SK-N-SH (cell line): ENCODE results near the gene SLC6A16. TPM values are rescaled to one million over a fixed set of nuclear protein-coding genes. Genes with fewer than 3 reads are reported as not detected.

Source experiments
- CTCF ChIA-PET: fragments of 300-600, 350-600 bp; formaldehyde crosslinking; extraction: SDS; loops from one replicate; lab custom pipeline; 2021; lab: Yijun Ruan, JAX
- POLR2A ChIA-PET: fragments of 350-600 bp; sonication (Branson Sonifier 250); formaldehyde crosslinking; extraction: SDS; loops from one replicate; lab custom pipeline; 2020; ENCODE audit warnings: antibody characterized with exemption, inconsistent platforms; lab: Yijun Ruan, JAX
- DNase-seq: peaks from one replicate; pipeline ENCODE4 v3.0.0; 2012
- H2AFZ ChIP-seq: fragments of 200-600 bp; sonication (generic); 2 replicates; pipeline ENCODE4 v1.8.1; 2016; ENCODE audit warnings: antibody characterized with exemption, mild to moderate bottlenecking, low read depth
- H3F3A ChIP-seq: fragments of 200-600 bp; sonication (generic); replicated peaks from 2 replicates; pipeline ENCODE3; 2016; ENCODE audit warnings: antibody characterized with exemption, mild to moderate bottlenecking; ENCODE audit not compliant: insufficient read depth
- H3K27ac ChIP-seq, 2 experiments: fragments of 200-500 bp in 1 of 2; fragments of 200-600 bp in 1 of 2; sonication (Bioruptor generic) in 1 of 2; sonication (generic), shearing (Covaris generic) in 1 of 2; 2 replicates each; pipeline versions ENCODE4 v1.5.1 to v1.6.1; 2014 to 2016; ENCODE audit warnings: low read depth in 2 of 2, inconsistent platforms in 1 of 2, low read length in 1 of 2, mild to moderate bottlenecking in 1 of 2, mixed read lengths in 1 of 2
- H3K27me3 ChIP-seq: fragments of 200-600 bp; sonication (generic), shearing (Covaris generic); 2 replicates; pipeline ENCODE4 v1.6.1; 2016; ENCODE audit warnings: mixed run types; ENCODE audit not compliant: insufficient read depth
- H3K36me3 ChIP-seq, 2 experiments: fragments of 200-500 bp in 1 of 2; fragments of 200-600 bp in 1 of 2; sonication (Bioruptor generic) in 1 of 2; sonication (generic) in 1 of 2; replicated peaks in 1 of 2; 2 replicates each; pipeline versions ENCODE3 to v1.5.1; 2014 to 2016; ENCODE audit warnings: low read length in 1 of 2, mild to moderate bottlenecking in 1 of 2; ENCODE audit not compliant: insufficient read depth in 2 of 2, control insufficient read depth in 1 of 2
- H3K4me1 ChIP-seq, 2 experiments: fragments of 200-500 bp in 1 of 2; fragments of 200-600 bp in 1 of 2; sonication (Bioruptor generic) in 1 of 2; sonication (generic), shearing (Covaris generic) in 1 of 2; 2 replicates each; pipeline versions ENCODE4 v1.5.1 to v1.6.1; 2014 to 2016; ENCODE audit warnings: low read depth in 1 of 2, low read length in 1 of 2, mixed run types in 1 of 2; ENCODE audit not compliant: insufficient read depth in 2 of 2, control insufficient read depth in 1 of 2
- H3K4me2 ChIP-seq: fragments of 200-600 bp; sonication (generic), shearing (Covaris generic); 2 replicates; pipeline ENCODE4 v1.6.1; 2017; ENCODE audit warnings: mixed run types
- H3K4me3 ChIP-seq, 2 experiments: fragments of 200-500 bp in 1 of 2; fragments of 200-600 bp in 1 of 2; sonication (Bioruptor generic) in 1 of 2; sonication (generic), shearing (Covaris generic) in 1 of 2; 2 replicates each; pipeline versions ENCODE4 v1.5.1 to v1.8.1; 2014 to 2016; ENCODE audit warnings: low read depth in 2 of 2, inconsistent platforms in 1 of 2, low read length in 1 of 2, mild to moderate bottlenecking in 1 of 2, mixed read lengths in 1 of 2, moderate library complexity in 1 of 2
- H3K79me2 ChIP-seq: fragments of 200-600 bp; sonication (generic); 2 replicates; pipeline ENCODE4 v1.8.1; 2017; ENCODE audit warnings: mild to moderate bottlenecking; ENCODE audit not compliant: insufficient read depth
- H3K9ac ChIP-seq: fragments of 200-600 bp; sonication (generic); 2 replicates; pipeline ENCODE4 v1.6.1; 2017; ENCODE audit warnings: mixed run types
- H3K9me2 ChIP-seq: fragments of 200-600 bp; sonication (generic); 2 replicates; pipeline ENCODE4 v1.6.1; 2017; ENCODE audit warnings: mixed run types
- H3K9me3 ChIP-seq: fragments of 200-600 bp; sonication (generic); 2 replicates; pipeline ENCODE4 v1.6.1; 2017; ENCODE audit warnings: mixed run types, mild to moderate bottlenecking, moderate library complexity
- H4K20me1 ChIP-seq: fragments of 200-600 bp; sonication (generic); 2 replicates; pipeline ENCODE4 v1.6.1; 2017; ENCODE audit warnings: mild to moderate bottlenecking, mixed run types; ENCODE audit not compliant: insufficient read depth
- EP300 ChIP-seq, 2 experiments: IDR thresholded peaks; 2 replicates each; pipeline versions ENCODE4 v1.4.0 to v1.6.1; 2012; ENCODE audit warnings: borderline replicate concordance in 1 of 2, low read depth in 1 of 2, low read length in 1 of 2
- EZH2phosphoT487 ChIP-seq: fragments of 200-600 bp; sonication (generic); IDR thresholded peaks from 2 replicates; pipeline ENCODE4 v1.6.1; 2017; ENCODE audit warnings: low read depth, mixed run types, mild to moderate bottlenecking, antibody characterized with exemption, moderate library complexity, borderline replicate concordance
- FOXM1 ChIP-seq: IDR thresholded peaks from 2 replicates; pipeline ENCODE4 v1.4.0; 2012; ENCODE audit warnings: low read depth, mild to moderate bottlenecking
- GATA2 ChIP-seq: sonication (generic); formaldehyde crosslinking; IDR thresholded peaks from 2 replicates; pipeline ENCODE4 v1.5.0; 2020; ENCODE audit warnings: mild to moderate bottlenecking, missing genetic modification reagents
- JUND ChIP-seq: IDR thresholded peaks from 2 replicates; pipeline ENCODE4 v1.4.0; 2012
- MXI1 ChIP-seq: IDR thresholded peaks from 2 replicates; pipeline ENCODE4 v1.6.1; 2012; ENCODE audit warnings: mild to moderate bottlenecking, low read depth, low read length, improper control_type of control experiment
- NRF1 ChIP-seq: IDR thresholded peaks from 2 replicates; pipeline ENCODE4 v1.6.1; 2012; ENCODE audit warnings: low read depth, mild to moderate bottlenecking, low read length
- POLR2AphosphoS5 ChIP-seq: IDR thresholded peaks from 2 replicates; pipeline ENCODE4 v1.6.1; 2012; ENCODE audit warnings: low read depth, low read length
- REST ChIP-seq: IDR thresholded peaks from 2 replicates; pipeline ENCODE4 v1.6.1; 2012; ENCODE audit warnings: mild to moderate bottlenecking, low read depth, low read length, moderate library complexity
- RFX5 ChIP-seq: IDR thresholded peaks from 2 replicates; pipeline ENCODE4 v1.6.1; 2012; ENCODE audit warnings: mild to moderate bottlenecking, improper control_type of control experiment, low read length
- SIN3A ChIP-seq: IDR thresholded peaks from 2 replicates; pipeline ENCODE4 v1.6.1; 2012; ENCODE audit warnings: low read depth, mild to moderate bottlenecking, low read length, moderate library complexity, borderline replicate concordance
- TCF12 ChIP-seq: IDR thresholded peaks from 2 replicates; pipeline ENCODE4 v1.4.0; 2012
- USF1 ChIP-seq: IDR thresholded peaks from 2 replicates; pipeline ENCODE4 v1.4.0; 2012; ENCODE audit warnings: low read depth, borderline replicate concordance
- USF2 ChIP-seq: fragments of 150-350 bp; IDR thresholded peaks from 2 replicates; pipeline ENCODE4 v1.6.1; 2017; ENCODE audit warnings: antibody characterized with exemption, low read length, low read depth, borderline replicate concordance
- YY1 ChIP-seq: IDR thresholded peaks from 2 replicates; pipeline ENCODE4 v1.4.0; 2012; ENCODE audit warnings: low read depth, mild to moderate bottlenecking
- WGBS: methylation state at CpG from one replicate; pipeline ENCODE4 v1.1.6; 2017; ENCODE audit warnings: low lambda C conversion rate; 5-methylcytosine and 5-hydroxymethylcytosine counted together
- polyA plus RNA-seq, 3 experiments: library from polyadenylated mRNA; depleted of rRNA; stranded (reverse); fragments of >200 nt; gene quantifications; 2 replicates each; pipeline ENCODE4 v1.2.3, GENCODE V29; 2012
- small RNA-seq, 7 experiments: library from RNA; depleted of rRNA; stranded (forward); fragments of <200 nt; gene quantifications; one replicate each; pipeline ENCODE3, GENCODE V24; 2012
- TF ChIP-seq, protein P1 (sequence below): IDR thresholded peaks from 2 replicates; pipeline ENCODE4 v1.4.0; 2012; ENCODE audit warnings: low read depth
- TF ChIP-seq, protein P2 (sequence below): IDR thresholded peaks from 2 replicates; pipeline ENCODE4 v1.4.0; 2012; ENCODE audit warnings: low read depth, borderline replicate concordance

The SLC6A16 gene
- polyA plus RNA-seq, 1 of the 3 experiments (the other 2 are of a cell fraction): 0.33 TPM

GRCh38 chr19:49241769-49242168 is 83.2 kb downstream of the SLC6A16 start:
- Histone ChIP-seq H3K79me2 (no peaks in the 10 kb centered on the region), H3K9me2 (no peaks in the 10 kb centered on the region), H3K27me3 (peaks cover 21% of the 10 kb centered on the region; the same call in 1 of the 2 replicates), H3K9me3 (no peaks in the 10 kb centered on the region), H3F3A (no peaks in the 10 kb centered on the region), H4K20me1 (no peaks in the 10 kb centered on the region), H3K9ac (no peak overlapping the region), H3K4me1 (no peaks in the 10 kb centered on the region), H3K36me3 (no peaks in the 10 kb centered on the region), H2AFZ (no peak overlapping the region), H3K4me2 (no peak overlapping the region), H3K4me3 (no peak overlapping the region), H3K27ac (no peak overlapping the region)
- 52% methylated on average over 7 of the region's 7 CpGs for WGBS
- CTCF ChIA-PET: interaction anchor here (0.9 kb wide), 1 partner anchor 16 kb away, joined by 3 read pairs; no protein-coding TSS in a partner anchor
- no peak for DNase-seq
- TF ChIP-seq NRF1 (no peak), TCF12 (no peak), FOXM1 (no peak), REST (no peak), EP300 (IDR thresholded peaks at IDR 0.05; ENCODE audit: borderline replicate concordance in 1 of 2, low read depth in 1 of 2, low read length in 1 of 2) (no peak), JUND (no peak), POLR2AphosphoS5 (no peak), YY1 (no peak), EZH2phosphoT487 (no peak), USF1 (no peak), RFX5 (no peak), MXI1 (no peak), SIN3A (no peak), GATA2 (CRISPR knock-in tag) (no peak), USF2 (no peak)
- TF ChIP-seq, protein P1, sequence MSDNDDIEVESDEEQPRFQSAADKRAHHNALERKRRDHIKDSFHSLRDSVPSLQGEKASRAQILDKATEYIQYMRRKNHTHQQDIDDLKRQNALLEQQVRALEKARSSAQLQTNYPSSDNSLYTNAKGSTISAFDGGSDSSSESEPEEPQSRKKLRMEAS: no peak
- TF ChIP-seq, protein P2, sequence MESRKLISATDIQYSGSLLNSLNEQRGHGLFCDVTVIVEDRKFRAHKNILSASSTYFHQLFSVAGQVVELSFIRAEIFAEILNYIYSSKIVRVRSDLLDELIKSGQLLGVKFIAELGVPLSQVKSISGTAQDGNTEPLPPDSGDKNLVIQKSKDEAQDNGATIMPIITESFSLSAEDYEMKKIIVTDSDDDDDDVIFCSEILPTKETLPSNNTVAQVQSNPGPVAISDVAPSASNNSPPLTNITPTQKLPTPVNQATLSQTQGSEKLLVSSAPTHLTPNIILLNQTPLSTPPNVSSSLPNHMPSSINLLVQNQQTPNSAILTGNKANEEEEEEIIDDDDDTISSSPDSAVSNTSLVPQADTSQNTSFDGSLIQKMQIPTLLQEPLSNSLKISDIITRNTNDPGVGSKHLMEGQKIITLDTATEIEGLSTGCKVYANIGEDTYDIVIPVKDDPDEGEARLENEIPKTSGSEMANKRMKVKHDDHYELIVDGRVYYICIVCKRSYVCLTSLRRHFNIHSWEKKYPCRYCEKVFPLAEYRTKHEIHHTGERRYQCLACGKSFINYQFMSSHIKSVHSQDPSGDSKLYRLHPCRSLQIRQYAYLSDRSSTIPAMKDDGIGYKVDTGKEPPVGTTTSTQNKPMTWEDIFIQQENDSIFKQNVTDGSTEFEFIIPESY: no peak
- POLR2A ChIA-PET: no interaction called here

Small RNAs within 50 kb of the gene (small RNA-seq; reads per million reads assigned to genes)
- 0 reads per million in 7 experiments for gene MIR4324

Other genes with a start within 250 kb of the SLC6A16 start
- 272 and 359 TPM in 2 replicates for gene SNRNP70, start 239.7 kb downstream of the SLC6A16 start, polyA plus RNA-seq (2012; rRNA removed)
- gene LIN7B, start 210.8 kb downstream of the SLC6A16 start, polyA plus RNA-seq (2012; rRNA removed): 20.8 and 21.1 TPM in 2 replicates
- 2.6 and 3.0 TPM in 2 replicates for gene C19orf73, start 206.0 kb downstream of the SLC6A16 start, polyA plus RNA-seq (2012; rRNA removed)
- gene PPFIA3, start 205.6 kb downstream of the SLC6A16 start, polyA plus RNA-seq (2012; rRNA removed): 5.7 and 5.8 TPM in 2 replicates
- not detected in 2 replicates for gene HRC, start 169.8 kb downstream of the SLC6A16 start, polyA plus RNA-seq (2012; rRNA removed)
- 16.9 and 20.6 TPM in 2 replicates for gene TRPM4, start 167.4 kb downstream of the SLC6A16 start, polyA plus RNA-seq (2012; rRNA removed)
- not detected in 2 replicates for gene CD37, start 10.2 kb upstream of the SLC6A16 start, polyA plus RNA-seq (2012; rRNA removed)
- 24.7 and 27.9 TPM in 2 replicates for gene TEAD2, start 37.2 kb upstream of the SLC6A16 start, polyA plus RNA-seq (2012; rRNA removed)
- gene DKKL1, start 38.7 kb upstream of the SLC6A16 start, polyA plus RNA-seq (2012; rRNA removed): 0.36 and 0.47 TPM in 2 replicates
- 0.03 and 0.20 TPM in 2 replicates for gene KASH5, start 63.1 kb upstream of the SLC6A16 start, polyA plus RNA-seq (2012; rRNA removed)
- not detected in 2 replicates for gene PTH2, start 98.2 kb upstream of the SLC6A16 start, polyA plus RNA-seq (2012; rRNA removed)
- not detected in 2 replicates for gene GFY, start 100.2 kb upstream of the SLC6A16 start, polyA plus RNA-seq (2012; rRNA removed)
- gene SLC17A7, start 116.3 kb upstream of the SLC6A16 start, polyA plus RNA-seq (2012; rRNA removed): 0.39 and 0.59 TPM in 2 replicates
- 145 and 157 TPM in 2 replicates for gene PIH1D1, start 126.6 kb upstream of the SLC6A16 start, polyA plus RNA-seq (2012; rRNA removed)
- gene ALDH16A1, start 128.0 kb upstream of the SLC6A16 start, polyA plus RNA-seq (2012; rRNA removed): 13.6 and 15.7 TPM in 2 replicates
- gene FLT3LG, start 149.0 kb upstream of the SLC6A16 start, polyA plus RNA-seq (2012; rRNA removed): 4.0 and 6.4 TPM in 2 replicates
- gene RPL13A, start 162.4 kb upstream of the SLC6A16 start, polyA plus RNA-seq (2012; rRNA removed): 2,604 and 2,748 TPM in 2 replicates
- gene RPS11, start 171.2 kb upstream of the SLC6A16 start, polyA plus RNA-seq (2012; rRNA removed): 6,915 and 7,579 TPM in 2 replicates
- 75.3 and 91.4 TPM in 2 replicates for gene FCGRT, start 187.5 kb upstream of the SLC6A16 start, polyA plus RNA-seq (2012; rRNA removed)
- 1.4 and 1.8 TPM in 2 replicates for gene RCN3, start 202.8 kb upstream of the SLC6A16 start, polyA plus RNA-seq (2012; rRNA removed)